ENCODE measurements around the gene FCRLB.
"Not testable (repeated sequence)": the region's sequence is repeated elsewhere in the genome, so short reads cannot be mapped to it uniquely, and the experiment has no call there.

FCRLB gene

GRCh38 chr1:161747801-161748200, 26.5 kb downstream of the FCRLB start:
- DNase-seq: no peak

DNA sequence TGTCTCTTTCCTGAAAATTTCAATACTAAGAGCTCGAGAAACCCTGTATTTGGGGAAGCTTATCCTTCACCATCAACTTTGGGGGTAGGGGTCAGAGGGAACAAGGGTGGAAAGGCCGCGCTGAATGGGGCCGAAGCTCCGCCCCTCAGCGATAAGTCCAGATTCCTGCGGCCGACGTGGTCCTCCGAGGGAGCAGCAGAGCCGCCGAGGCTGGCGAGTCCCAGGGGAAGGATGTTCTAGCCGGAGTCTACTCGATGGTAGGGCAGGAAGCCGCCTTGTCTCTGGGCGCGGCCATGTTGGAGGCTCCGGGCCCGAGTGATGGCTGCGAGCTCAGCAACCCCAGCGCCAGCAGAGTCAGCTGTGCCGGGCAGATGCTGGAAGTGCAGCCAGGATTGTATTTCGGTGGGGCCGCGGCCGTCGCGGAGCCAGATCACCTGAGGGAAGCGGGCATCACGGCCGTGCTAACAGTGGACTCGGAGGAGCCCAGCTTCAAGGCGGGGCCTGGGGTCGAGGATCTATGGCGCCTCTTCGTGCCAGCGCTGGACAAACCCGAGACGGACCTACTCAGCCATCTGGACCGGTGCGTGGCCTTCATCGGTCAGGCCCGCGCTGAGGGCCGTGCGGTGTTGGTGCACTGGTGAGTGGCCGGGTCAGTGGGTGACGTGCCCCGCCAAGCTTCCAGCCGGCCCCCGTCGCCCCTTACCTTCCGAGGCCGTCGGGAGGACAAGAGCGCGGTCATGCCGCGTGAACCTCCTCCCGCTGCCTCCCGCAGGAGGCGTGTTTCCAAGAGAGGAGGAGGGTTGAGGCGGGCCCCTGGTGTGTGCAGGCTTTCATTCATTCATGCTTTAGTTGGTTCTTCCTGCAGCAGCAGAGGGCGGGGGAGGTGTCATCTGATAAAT, 28.4 kb downstream of the FCRLB start, which contains the start of gene DUSP12:
Gene DUSP12 (plus strand): TSS at position 278 of the 899 bp plus-strand sequence. CDS start 16 bp downstream, at position 294.
- peak; percentile 97 for DNase-seq

- DNase-seq: peak; percentile 61
Observed at GRCh38 chr1:161763522-161764098, 42.3 kb downstream of the FCRLB start.

DNA sequence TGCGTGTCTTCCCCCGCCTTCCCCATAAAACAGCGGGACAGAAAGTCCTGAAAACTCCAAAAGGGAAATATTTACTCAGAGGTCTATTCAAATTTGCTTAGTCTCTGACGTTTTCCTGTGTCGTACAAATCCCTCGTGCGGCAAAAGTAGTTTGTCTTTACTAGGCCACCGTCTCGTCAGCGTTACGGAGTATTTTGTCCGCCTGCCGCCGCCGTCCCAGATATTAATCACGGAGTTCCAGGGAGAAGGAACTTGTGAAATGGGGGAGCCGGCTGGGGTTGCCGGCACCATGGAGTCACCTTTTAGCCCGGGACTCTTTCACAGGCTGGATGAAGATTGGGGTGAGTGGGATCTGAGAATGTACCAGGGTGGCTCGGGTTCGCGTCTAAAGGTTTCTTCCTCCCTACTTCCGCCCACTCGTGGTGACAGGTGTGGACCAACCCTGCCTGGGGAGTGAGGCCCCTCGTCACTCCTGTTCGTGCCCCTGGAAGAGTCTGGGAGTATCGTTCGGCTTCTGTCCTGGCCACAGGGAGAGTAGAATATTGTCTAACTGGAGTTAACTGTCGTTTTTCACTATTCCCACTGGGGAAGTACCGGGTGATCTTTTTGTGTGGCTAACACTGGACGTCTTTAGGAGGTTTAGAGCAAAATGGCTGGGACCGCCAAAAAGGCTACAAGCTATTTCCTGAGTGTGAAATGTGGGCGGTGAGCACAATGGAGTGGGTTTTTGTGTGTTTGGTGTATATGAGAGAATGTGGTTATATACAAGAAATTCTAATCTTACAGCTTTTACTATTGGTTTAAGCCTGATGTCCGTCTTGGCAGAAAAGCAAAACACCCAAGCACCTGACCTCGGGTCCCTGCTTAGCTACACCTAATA, 45.0 kb downstream of the FCRLB start, which contains the start of gene ATF6:
Gene ATF6 (plus strand): TSS at position 219 of the 880 bp plus-strand sequence. CDS start 41 bp downstream, at position 260.
- peak; percentile 91 for DNase-seq

GRCh38 chr1:161768461-161768860, 47.1 kb downstream of the FCRLB start:
- DNase-seq: no peak

DNA sequence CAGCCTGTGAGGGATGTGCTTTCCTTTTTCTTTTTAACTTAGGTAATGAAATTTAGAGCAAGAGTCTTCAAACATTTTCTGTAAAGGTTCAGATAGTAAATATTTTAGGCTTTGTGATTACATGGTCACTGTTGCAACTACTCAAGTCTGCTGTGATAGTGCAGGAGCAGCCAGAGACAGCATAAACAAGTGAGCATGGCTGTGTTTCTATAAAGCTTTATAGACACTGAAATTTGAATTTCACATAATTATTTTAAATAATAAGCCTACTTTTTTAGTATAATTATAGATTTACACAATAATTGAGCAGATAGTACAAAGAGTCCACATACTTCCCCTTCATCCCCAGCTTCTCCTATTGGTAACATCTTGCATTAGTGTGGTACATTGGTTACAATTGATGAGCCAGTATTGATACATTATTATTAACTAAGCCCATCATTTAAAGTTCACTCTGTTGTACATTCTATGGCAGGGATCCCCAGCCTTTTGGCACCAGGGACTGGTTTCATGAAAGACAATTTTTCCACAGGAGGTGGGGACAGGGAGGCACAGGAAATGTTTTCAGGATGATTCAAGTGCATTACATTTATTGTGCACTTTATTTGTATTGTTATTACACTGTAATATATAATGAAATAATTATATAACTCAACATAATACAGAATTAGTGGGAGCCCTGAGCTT, 47.8 kb downstream of the FCRLB start:
- DNase-seq: no peak

- DNase-seq: not testable (repeated sequence)
Observed at GRCh38 chr1:161769673-161770045, 48.3 kb downstream of the FCRLB start.

GRCh38 chr1:161770250-161770649, 48.9 kb downstream of the FCRLB start:
- no peak for DNase-seq

- no peak for DNase-seq
Observed at GRCh38 chr1:161771161-161771560, 49.8 kb downstream of the FCRLB start.

DNA sequence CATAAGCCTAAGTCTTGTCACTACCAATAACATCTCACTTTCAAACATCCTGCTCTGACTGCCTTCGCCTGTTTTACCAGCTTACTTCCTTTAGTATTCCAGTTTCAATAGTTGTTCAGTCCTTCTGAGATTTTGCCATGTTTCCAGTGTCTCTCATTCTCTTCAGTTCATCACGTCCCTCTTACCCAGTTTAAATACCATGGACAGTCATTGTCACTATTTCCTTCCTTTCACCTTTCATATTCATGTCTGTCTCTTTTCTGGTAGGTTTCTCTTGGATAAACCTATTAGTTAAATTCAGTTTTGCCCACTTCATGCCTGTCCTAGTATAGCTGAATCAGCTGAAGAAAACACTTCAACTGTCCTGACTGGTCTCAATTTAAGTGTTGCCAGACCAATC, 50.6 kb downstream of the FCRLB start:
- DNase-seq: no peak

- DNase-seq: peak; percentile 43
Observed at GRCh38 chr1:161772397-161772796, 51.1 kb downstream of the FCRLB start.

DNA sequence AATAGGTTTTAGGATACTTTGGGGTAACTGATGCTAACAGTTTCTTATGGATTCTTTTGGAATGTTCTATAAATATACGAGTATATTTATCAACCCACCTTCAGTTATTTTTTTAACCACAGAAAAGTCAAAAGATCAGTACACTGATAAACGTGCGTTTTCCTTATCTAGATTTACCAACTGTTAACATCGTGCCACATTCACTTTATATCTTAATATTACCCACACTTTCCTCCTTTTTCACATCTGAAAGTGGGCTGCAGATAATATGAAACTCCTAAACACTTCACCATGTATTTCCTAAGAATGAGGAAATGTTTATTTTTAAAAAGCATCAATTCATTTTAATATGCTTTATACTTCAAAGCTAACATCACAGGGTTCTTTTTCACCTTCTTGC, 52.4 kb downstream of the FCRLB start:
- no peak for DNase-seq

DNA sequence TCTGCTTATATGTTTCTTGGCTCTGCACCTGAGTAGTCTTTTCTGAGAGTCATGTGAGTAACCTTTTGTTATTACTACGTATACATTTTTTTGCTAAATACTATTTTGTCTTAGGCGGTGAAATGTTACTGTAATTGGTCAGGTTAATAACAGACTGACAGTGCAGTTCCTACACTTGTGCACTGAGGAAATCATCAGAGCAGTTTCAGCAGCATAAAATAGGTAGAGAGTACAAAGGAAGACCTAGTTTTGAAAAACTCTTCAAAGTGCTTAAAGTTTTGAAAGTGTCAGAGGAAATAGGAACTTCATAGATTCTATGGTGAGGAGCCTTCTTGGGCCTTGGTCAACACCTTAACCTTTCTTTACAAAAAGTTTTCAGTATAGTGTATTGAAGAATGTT, 55.9 kb downstream of the FCRLB start:
- no peak for DNase-seq
